Activated naive CD4-positive, alpha-beta T cell (primary cell): ENCODE results near the gene MLST8.

Experiments used
- DNase-seq, 4 experiments: peaks; one replicate each; lab custom pipeline; 2025; lab: John Stamatoyannopoulos, UW

The MLST8 gene

DNA sequence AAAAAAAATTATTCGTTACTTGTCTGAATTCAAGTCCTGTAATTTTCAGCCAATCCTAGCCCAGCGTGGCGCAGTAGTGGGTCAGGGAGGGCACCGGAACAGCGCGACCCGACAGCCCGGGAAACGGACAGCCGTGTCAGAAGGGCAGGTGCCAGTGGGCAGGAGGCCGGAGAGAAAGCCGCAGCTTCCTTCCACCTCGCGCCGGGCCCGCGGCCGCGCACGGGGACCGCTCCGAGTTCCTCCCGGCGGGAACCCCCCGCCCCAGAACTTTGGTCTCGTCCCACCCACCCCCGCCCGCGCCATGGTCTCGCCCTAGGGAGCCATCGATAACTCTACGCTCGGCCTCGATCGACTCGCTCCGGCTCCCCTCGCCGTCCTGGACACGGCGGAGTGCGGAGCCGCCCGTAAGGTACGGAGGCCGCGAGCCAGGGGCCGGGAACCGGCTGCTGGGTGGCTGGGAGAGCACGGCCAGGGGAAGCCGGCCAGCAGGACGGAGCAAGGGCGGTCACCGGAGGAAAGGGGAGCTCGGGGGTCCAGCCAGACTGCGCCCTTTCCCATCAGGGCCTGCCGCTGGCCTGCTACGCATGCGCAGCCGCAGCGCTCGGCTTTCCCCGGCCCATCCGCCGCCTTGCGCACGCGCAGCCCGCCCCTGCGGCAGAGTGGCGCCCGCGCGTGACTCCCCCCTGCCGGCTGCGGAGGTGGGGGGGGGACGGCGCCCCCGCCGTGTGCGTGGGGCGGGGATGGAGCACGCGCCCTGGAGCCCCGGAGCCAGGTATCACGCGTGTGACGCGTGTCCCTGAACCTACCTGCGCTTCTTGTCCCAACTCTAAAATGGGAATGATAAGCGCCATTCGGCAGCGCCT, at the start of gene MLST8:
TSS of gene MLST8 (plus strand) at position 351 of the 863 bp plus-strand sequence. CDS start 632 bp downstream, outside the sequence.
- DNase-seq, result peak; percentile 83 to 94 (median 88)

- peak in 1 of 4 experiments; percentile 16 for DNase-seq
Observed at GRCh38 chr16:2155977-2156848, 49.0 kb upstream of the MLST8 start.

DNA sequence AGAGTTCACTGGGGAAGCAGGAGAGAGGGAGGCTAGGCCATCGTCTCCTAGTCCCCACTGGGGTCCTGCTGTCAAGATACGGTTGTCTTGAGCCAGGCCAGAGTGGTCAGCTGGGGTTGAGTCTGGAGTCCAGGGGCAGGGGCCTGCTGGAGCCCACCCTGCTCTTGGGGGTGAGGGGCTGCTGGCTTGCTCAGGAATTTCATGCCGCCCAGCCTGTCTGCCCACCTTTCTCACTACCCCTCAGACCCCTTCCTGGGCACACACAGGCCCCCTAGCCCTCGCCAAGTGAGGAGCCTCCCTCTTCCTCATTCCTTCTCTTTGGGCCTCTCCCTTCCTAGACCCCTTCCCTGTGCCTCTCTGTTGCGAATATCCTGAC, 48.4 kb upstream of the MLST8 start:
- no peak for DNase-seq

DNA sequence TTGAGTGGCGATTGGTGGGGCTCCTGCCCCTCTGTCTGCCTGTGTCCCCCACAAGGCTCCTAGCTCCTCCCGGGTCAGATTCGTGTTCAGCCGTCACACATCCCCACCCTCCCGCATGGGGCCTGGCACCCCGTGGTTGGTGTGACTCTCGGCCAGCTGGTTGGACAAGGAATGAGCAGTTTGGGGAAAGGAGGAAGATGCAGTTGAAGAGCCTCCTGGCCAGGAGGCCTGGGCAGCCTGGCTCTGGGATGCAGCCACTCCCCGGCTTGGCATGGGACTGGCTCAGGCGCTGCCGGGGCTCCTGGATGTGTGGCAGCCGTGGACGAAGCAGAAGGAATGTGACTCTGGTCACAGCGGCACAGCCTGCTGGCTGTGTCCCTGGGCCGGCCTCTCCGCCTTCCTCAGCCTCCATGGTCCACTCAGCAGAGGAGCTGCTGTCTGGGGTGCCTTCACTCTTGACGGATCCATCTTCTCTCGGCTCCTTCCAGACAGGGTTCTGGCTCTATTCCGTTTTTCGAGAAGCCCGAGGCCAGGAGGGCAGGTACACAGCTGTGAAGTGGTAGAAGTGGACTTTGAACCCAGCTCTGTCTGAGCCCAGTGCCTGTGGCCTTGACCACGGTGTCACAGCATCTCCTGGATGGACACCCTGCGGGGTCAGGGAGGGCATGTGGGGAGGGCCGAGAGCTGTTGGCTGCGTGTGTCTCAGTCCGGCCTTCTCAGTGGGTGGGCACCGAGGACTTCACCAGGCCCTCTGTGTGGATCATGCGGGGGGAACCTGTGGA, 47.6 kb upstream of the MLST8 start:
- no peak for DNase-seq

DNA sequence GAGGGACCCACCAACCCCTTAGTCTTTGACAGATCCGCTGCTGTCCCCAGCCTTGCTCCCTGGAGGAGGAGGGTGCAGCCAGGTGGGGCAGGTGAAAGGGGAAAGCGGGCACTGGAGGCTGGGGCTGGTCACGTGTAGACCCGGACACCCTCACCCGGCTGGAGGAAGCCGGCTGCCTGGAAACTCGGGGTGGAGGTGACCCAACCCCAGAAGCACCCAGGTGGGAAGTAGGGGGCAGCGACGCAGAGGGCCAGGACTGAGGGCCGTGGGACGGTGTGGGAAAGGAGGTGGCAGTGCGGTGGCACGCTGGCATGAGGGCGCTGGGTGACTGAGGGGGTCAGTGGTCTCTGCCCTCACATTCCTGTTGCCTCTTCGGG, 47.0 kb upstream of the MLST8 start:
- DNase-seq, result no peak

DNA sequence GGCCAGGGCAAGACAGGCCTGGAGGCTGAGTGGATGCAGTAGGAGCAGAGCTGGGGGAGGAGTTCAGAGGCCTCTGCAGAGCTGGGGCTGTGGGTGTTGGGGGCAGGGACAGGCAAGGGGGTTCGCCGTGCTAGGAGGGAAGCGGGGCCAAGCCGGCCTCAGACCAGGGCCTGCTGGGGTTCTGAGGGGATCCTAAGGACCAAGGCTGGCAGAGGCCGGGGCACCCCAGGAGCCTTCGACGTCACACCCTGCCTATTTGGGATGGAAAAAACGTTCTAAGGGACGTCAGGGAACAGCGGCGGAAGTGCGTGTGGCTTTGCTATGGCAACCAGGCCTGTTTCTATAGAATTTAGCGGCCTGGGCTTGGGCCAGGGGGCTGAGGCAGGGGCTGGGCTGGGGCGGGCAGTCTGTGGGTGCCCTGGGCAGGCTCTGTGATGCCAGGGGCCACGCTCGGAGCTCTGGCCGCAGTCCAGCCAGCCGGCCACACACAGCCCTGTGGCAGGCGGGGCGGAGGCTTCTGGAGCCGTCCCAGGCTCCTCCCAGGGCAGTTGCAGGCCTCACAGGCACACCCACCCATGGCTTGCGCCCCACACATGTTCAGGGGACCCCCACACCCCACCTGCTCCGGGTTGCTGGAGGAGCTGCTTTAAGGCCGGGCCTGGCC, 45.9 kb upstream of the MLST8 start:
- DNase-seq, result no peak

DNA sequence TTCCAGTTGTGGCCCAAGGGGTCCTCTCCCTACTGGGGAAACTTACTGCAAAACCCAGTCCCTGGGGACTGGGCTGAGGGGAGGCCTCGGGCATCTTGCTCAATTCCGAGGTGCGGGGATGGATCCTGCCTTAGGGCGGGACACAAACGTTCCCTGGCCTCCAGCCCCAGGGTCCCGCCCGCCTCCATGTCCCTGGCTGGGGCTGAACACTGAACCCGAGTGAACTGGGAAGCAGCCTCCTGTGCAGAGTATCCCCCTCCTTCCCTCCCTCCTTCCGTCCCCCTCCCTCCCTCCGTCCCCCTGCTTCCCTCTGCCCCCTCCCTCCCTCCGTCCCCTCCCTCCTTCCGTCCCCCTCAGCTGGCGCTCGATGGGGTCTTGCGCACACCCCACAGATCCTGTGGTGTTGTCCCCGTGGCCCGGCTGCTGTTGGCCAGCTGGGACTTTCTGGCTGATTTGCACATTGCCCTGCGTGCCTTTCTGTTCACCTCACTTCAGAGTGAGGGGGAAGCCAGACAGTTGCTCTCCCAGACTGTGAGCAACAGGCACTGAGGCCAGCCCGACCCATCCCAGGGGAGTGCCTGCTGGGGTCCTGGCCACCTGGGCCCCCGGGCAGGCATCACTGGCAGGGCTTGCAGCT, 44.2 kb upstream of the MLST8 start:
- no peak for DNase-seq

DNA sequence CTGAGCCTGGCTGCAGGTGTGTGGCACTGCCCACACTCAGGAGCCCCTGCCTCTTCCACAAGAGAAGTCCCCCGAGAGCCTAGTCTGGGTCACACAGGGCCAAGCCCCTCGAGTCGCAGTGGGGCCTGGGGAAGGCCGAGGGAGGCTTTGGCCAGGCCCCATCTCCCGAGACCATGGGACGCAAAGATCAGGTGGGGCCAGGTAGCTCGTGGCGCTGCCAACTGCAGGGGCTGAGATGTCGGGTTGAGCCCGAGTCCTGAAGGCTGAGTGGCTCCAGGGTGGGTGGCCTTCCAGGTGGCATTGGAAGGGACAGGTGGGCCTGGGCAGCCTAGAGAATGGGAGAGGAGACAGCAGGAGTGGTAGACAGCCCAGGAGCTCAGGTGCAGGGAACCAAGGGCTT, 43.3 kb upstream of the MLST8 start:
- no peak for DNase-seq

DNA sequence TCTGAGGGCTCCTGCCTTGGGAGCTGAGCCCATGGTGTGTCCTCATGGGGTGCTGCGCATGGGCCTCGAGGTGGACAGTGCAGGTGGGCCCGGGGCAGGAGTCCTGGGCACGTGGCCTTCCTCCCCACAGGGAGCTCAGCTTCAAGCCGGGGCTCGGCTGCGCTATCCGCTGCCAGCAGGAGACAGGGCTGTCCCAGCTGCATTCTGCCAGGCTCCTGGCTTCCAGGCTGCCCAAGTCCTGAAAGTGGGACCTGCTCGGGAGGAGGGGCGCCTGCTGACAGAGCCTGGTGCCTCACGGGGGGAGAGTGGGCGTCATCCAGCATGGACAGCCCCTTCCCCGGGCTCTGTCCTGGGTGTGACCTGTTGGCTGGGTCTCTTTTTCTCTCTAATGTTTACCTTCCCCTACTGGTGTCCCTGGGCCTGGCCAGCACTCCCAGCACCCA, 42.6 kb upstream of the MLST8 start:
- no peak for DNase-seq

GRCh38 chr16:2163211-2163881, 41.9 kb upstream of the MLST8 start:
- no peak for DNase-seq

DNA sequence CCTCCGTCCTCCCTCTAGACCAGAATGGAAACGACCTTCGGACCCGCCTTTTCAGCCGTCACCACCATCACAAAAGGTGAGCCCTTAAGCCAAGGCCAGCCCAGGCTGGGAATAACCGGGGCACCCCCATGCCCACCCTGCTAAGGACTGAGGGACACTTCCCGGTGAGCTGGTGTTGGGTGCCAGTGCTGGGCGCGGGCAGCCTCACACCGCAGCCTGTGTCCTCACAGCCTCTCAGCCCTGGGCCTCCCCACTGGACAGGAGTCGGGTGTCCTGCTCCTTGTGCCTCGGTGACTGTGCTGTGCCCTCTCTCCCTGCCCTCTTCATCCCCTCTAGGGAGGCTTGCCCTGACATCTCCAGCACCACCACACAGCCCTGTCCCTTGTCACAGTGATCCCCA, 39.4 kb upstream of the MLST8 start:
- no peak for DNase-seq

DNA sequence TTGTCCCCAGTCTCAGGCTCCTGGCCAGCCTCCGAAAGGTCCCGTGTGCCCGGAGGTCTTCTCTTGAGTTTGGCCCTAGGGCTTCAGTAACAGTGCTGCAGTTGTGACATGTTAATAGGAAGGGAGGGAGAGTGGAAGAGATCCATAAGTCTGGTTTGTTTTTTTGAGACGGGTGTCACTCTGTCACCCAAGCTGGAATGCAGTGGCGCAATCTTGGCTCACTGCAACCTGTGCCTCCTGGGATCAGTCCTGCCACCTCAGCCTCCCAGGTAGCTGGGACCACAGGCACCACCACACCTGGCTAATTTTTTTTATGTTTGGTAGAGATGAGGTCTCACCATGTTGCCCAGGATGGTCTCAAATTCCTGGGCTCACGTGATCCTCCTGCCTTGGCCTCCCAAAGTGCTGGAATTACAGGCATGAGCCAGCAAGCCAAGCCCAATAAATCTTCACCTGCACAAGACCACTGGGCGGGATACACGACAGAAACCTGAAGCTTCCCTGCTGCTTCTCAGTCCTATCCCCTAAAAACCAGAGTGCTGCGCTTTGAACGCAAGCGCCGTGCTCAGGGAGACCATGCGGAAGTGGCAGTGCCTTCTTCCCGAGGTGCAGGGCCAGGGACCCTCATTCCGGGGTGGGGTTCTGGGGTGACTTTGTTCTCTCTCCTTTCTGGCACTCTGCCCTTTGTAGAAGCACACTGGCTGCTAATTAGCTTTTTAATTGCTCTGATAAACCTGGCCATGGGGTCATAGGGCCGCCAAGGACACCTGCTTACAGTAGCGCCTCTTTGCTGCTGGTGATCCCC, 38.8 kb upstream of the MLST8 start:
- no peak for DNase-seq

GRCh38 chr16:2167068-2167638, 38.1 kb upstream of the MLST8 start:
- no peak for DNase-seq

DNA sequence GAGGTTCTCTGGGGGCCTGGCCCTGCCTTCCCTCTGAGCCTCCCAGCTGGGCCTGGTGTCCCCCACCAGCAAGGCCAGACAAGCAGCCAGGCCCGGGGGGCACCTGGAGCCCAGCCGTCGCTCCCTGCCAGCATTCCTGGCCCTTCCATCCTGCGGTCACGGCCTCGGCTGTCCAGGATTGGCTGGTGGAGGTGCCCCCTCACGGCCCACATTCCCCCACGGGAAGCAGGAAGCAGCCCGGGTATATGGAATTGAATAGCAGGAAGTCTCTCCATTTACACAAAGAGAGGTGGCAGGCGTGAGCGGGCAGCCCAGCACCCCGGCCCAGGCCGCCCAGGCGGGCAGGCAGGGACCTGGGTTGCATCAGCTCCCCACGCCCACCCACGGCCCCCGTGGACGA, 35.2 kb upstream of the MLST8 start:
- DNase-seq, result no peak

DNA sequence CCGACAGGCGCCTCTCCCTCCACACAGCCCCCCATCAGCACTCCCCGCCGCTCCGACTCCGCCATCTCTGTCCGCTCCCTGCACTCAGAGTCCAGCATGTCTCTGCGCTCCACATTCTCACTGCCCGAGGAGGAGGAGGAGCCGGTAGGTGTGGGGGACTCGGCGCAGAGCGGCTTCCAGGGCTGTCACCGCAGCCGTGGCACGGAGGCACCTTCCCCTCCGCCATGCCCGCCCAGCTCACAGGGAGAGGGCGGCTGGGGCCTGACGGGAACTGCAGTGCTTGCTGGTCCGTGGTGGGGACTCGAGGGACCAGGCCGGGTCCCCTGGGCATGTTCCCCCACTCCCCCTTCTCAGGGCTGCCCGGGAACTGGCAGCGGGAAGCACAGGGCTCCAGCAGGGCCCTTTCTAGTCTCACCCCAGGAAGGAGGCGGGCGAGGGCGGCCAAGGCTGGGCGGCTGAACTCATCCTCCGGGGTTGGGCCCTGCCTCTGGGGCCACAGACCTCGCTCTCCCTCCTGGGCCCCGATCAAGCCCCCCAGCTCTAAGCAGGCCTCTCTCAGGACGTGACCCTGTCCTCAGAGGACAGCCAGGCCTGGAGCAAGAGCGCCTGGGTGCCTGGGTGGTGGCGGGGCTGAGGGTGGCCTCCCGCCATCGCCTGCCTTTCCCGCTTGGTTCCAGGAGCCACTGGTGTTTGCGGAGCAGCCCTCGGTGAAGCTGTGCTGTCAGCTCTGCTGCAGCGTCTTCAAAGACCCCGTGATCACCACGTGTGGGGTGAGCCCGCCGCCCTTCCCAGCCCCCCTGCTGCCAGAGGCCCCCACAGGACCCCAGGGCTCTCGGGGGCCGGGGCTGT, 34.4 kb upstream of the MLST8 start:
- no peak for DNase-seq

GRCh38 chr16:2171601-2172178, 33.6 kb upstream of the MLST8 start:
- DNase-seq, result no peak

GRCh38 chr16:2172688-2173335, 32.4 kb upstream of the MLST8 start:
- no peak for DNase-seq

DNA sequence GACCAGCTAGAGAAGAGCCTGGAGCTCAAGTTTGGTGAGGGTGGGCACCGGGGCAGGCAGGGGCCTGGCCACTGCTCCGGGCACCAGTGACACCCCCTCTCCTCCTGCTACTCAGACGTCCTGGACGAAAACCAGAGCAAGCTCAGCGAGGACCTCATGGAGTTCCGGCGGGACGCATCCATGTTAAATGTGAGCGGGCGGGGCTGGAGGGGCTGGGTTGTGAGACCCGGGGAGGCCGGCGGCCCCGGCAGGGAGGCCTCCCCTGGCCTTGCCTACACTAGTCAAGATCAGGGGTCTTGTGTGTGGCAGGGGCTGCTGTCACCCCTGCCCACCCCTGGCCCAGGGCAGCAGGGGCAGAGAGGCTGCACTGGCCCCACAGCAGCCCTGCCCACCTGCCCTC, 31.9 kb upstream of the MLST8 start:
- no peak for DNase-seq
